GM19035 (cell line): ENCODE measurements around the gene RPUSD3.
"Not testable (repeated sequence)": the region's sequence is repeated elsewhere in the genome, so short reads cannot be mapped to it uniquely, and the experiment has no call there.

Experiments used
- ATAC-seq: cut with Tn5 transposase; IDR thresholded peaks from one replicate; pipeline ENCODE4 v1.9.1; 2021; ENCODE audit not compliant: unreplicated experiment

Gene RPUSD3

DNA sequence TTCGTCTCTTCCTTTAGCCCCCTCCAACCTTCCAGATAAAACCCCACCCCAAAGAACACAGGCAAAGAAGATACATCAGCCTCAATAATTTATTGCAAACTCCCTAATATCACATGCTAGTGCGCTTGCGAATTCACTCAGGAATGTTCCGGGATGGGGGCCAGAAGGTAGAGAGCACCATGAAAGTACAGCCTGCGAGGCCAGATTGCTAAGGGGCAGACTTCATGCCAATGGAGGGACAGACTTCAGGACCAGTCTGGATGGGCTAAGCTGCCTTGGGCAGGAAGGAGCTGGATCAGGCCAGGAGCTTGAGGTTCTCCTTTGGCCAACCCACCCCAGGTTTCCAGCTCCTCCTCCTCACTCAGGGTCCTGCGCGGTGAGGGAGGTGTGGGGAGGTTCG lies 22.8 kb upstream of the RPUSD3 start:
- no peak for ATAC-seq

DNA sequence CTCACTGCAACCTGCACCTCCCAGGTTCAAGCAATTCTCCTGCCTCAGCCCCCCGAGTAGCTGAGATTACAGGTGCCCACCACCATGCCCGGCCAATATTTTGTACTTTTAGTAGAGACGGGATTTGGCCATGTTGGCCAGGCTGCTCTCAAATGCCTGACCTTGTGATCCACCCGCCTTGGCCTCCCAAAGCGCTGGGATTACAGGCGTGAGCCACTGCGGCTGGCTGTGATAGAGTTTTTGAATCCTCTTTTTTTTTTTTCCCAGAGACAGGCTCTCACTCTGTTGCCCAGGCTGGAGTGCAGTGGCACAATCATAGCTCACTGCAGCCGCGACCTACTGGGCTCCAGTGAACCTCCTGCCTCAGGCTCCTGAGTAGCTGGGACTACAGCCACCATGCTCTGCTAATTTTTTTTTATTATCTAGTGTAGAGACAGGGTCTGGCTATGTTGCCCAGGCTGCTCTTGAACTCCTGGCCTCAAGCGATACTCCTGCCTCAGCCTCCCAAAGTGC lies 21.4 kb upstream of the RPUSD3 start:
- not testable (repeated sequence) for ATAC-seq

GRCh38 chr3:9864200-9864927 lies 20.6 kb upstream of the RPUSD3 start:
- ATAC-seq, result no peak

DNA sequence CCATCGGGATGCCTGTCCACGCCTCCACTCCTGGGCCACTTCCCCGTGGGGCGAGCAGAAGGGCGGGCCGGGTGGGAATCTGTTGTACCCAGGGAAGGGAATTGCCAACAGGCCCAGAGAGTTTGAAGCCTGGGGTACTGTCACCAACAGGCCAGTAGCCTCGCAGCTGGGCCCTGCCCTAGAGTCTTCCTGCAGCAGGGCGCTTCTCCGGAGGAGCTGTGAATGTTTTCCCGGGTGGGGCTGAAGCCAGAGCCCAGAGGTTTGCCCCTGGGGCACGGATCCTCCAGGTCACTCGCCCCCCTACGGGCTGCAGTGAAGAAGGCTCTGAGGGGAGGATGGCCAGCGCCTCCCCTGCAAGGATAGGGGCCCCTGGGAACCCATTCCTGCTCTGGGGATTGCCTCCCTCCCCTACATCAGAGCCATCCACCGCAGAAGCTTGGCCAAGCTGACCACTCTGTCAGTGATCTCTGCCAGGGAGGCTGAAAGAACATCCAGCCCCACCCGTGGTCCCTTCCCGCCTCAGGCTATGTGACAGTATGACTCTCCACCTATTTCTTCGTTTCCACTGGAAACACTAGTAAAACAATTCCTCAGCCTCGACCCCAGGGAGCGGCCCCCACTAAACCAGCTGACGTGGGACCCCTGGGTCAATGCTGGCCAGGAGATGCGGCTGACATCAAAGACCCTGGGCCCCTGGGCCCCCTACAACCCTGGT lies 19.4 kb upstream of the RPUSD3 start:
- ATAC-seq, result no peak

GRCh38 chr3:9862391-9863057 lies 18.7 kb upstream of the RPUSD3 start:
- ATAC-seq, result no peak

- ATAC-seq, result no peak
Observed at GRCh38 chr3:9861626-9862130, 17.9 kb upstream of the RPUSD3 start.

DNA sequence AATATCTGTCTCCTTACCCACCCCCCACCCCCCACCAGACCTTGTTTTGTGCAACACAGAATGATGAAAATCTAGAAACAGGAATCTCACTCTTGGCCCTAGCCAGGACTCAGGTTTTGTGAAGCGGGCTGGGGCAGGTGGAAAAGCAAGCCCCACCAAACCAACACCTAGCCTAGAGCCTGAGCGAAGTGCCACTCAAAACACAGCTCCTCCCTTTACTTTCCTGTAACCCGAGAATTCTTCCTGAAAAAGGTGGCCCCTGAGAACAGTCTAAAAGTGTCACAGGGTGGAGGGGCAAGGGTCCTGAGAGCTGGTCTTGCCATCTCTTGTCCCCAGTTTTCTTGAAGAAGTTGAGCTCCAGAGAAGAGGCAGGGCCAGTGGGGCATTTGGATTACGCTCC lies 17.4 kb upstream of the RPUSD3 start:
- no peak for ATAC-seq

DNA sequence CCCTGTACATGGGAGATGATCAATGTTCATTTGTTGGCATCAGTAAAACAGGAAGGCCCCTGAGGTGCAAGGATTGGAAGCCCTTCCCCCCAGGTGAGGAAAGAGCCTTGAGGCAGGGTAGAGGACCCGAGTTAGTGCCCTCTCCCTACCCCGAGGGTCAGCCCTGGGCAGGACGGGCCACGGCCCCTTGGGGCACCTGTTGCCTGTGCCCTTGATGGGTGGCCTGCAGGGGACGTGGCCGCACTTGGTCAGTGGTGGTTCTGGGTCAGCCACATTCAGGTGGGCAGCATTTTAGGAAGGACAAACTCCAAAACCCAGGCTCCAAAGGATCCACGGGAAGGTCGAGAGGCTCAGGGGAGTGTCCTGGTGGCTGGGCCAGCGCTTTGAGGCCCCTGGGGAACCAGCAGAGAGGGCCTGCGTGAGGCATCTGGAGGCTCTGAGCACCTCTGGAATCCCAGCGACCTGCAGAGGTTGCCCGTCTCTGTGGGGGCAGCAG lies 15.8 kb upstream of the RPUSD3 start:
- ATAC-seq, result no peak

DNA sequence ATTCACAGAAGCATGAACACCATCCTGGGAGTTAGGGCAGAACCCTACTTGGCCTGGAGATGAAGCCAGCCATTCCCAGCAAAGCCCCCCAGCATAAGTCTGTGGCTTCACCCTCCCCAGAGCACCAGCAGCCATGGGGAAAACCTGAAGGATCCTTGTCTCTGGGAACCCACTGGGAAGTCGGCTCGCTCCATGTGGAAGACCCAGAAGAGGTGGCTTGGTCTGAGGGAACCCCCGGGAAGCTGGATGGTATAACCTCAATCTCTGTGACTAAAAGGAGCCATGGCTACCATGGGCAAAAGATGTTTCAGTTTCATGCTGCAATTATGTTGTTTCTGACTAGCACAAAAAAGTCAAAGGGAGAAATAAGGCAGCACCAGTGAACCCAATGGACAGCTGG lies 11.8 kb upstream of the RPUSD3 start:
- ATAC-seq, result no peak

GRCh38 chr3:9854291-9854940 lies 10.6 kb upstream of the RPUSD3 start:
- not testable (repeated sequence) for ATAC-seq

DNA sequence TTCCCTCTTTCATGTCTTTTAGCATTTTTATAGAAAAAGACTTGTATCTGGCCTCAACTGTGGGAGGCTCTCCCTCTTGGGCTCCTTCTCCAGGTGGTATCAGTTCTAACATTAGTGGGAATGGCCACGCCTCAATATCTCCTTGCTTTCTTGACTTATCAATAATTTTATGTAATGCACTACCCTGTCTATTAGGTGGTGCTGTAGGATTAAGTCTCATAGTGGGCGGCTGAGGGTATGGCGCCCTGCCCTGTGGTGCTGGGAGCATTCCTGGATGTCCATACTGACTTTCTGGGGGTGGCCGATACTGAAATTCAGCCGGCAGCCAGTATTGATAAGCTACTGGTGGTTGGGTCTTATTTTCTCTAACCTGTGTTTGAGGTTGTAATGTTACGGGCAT lies 8.7 kb upstream of the RPUSD3 start:
- no peak for ATAC-seq

GRCh38 chr3:9851926-9852325 lies 8.1 kb upstream of the RPUSD3 start:
- ATAC-seq, result not testable (repeated sequence)

GRCh38 chr3:9851383-9851782 lies 7.6 kb upstream of the RPUSD3 start:
- not testable (repeated sequence) for ATAC-seq

DNA sequence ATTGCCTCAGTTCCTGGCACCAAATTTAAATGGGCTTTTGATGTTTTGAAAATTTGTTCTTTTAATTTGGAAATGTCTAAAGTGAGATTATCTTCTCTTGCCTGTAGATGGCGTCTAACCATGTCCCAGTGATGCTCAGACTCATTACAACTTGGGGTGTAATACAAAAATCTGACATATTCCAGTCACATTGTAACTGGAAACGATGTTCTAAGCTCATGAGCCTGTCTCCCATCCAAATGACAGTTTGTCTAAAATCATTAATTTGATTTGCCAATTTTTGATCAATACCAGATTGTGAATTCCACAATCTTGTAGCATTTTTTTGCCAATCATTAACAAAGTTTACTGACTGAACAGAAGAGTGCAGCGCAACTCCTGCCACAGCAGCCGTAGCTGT lies 5.1 kb upstream of the RPUSD3 start:
- not testable (repeated sequence) for ATAC-seq

GRCh38 chr3:9847870-9848269 lies 4.1 kb upstream of the RPUSD3 start:
- not testable (repeated sequence) for ATAC-seq

DNA sequence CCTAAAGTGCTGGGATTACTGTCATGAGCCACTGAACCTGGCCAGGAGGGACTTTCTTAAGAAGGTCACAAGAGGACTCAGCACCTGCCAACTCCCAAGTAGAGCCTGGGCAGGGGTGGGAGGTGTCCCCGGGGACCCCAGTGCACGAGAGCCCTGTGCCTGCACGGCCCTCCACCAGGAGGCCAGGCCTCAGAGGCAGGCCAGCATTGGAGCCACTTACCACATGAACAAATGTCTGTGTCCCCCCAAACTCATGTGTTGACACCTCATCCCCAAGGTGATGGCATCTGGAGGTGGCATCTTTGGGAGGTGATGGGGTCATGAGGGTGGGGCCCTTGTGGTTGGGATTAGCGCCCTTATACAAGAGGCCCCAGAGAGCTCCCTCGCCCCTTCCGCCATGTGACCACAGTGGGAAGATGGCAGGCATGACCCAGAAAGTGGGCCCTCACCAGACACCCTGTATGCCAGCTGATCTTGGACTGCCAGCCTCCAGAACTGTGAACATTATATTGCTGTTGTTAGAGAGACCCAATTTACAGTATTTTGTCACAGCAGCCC lies 3.2 kb upstream of the RPUSD3 start:
- ATAC-seq, result no peak

GRCh38 chr3:9846231-9846630 lies 2.4 kb upstream of the RPUSD3 start:
- no peak for ATAC-seq

DNA sequence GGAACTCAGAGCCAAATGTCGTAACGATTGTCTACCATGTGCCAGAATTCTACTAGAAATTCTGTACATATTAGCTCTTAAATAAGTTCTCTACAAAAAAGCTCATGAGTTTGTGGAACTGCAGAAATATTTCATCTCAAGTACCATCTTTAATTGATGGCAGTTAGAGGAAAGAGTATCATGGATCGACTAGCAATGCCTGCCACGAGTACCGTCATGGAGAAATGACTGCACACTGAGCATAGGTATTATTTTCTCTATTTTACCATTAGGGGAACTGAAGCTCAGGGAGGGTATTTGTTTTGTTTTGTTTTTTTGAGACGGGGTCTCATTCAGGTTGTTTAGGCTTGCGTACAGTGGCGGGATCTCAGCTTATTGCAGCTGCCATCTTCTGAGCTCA lies 2.8 kb downstream of the RPUSD3 start:
- ATAC-seq, result no peak

DNA sequence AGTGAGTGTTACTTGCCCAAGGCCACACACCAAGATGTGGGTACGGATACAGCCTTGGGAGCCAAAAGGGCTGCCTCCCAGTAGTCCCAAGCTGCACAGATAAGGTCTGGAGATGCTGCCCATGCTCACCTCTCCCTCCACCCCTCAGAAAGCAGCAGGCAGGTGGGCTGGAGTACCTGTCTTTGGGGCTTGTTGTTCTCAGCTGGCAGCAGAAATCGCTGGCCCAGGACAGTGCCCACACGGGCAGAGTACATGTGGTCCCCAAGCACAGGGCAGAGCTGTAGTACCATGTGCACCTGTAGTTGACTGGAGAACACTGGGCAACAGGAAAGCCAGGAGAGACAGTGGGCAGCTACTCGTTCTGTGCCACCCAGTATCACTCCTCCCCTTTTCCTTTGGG lies 5.0 kb downstream of the RPUSD3 start:
- no peak for ATAC-seq

- ATAC-seq, result no peak
Observed at GRCh38 chr3:9837701-9838582, 5.9 kb downstream of the RPUSD3 start.
